Parathyroid adenoma (tissue), 2 donors: Measurements from ENCODE around the gene CACNA1B.
"Not testable (repeated sequence)": the region's sequence is repeated elsewhere in the genome, so short reads cannot be mapped to it uniquely, and the experiment has no call there.

Source experiments
- H2AFZ ChIP-seq: fragments of 300-600 bp; sonication (generic); one replicate; pipeline ENCODE4 v1.7.0; 2017; ENCODE audit warnings: antibody characterized with exemption, mild to moderate bottlenecking
- H3K27ac ChIP-seq: fragments of 300-600 bp; sonication (generic); one replicate; pipeline ENCODE4 v1.7.0; 2017
- H3K27me3 ChIP-seq: fragments of 300-600 bp; sonication (generic); one replicate; pipeline ENCODE4 v1.7.0; 2017; ENCODE audit warnings: low read length; ENCODE audit not compliant: control insufficient read depth, insufficient read depth
- H3K36me3 ChIP-seq: fragments of 300-600 bp; sonication (generic); one replicate; pipeline ENCODE4 v1.7.0; 2017; ENCODE audit warnings: low read length; ENCODE audit not compliant: control insufficient read depth, insufficient read depth
- H3K4me1 ChIP-seq: fragments of 300-600 bp; sonication (generic); one replicate; pipeline ENCODE4 v1.7.0; 2017; ENCODE audit warnings: control low read depth
- H3K4me2 ChIP-seq: fragments of 300-600 bp; sonication (generic); one replicate; pipeline ENCODE4 v1.7.0; 2017; ENCODE audit warnings: low read length
- H3K4me3 ChIP-seq: fragments of 300-600 bp; sonication (generic); one replicate; pipeline ENCODE4 v1.7.0; 2017; ENCODE audit warnings: low read depth, low read length
- H3K79me2 ChIP-seq: fragments of 300-600 bp; sonication (generic); one replicate; pipeline ENCODE4 v1.7.0; 2017; ENCODE audit warnings: control low read depth
- H3K9ac ChIP-seq: fragments of 300-600 bp; sonication (generic); one replicate; pipeline ENCODE4 v1.7.0; 2017; ENCODE audit warnings: mild to moderate bottlenecking
- H3K9me3 ChIP-seq: fragments of 300-600 bp; sonication (generic); one replicate; pipeline ENCODE4 v1.7.0; 2017; ENCODE audit warnings: low read length; ENCODE audit not compliant: control insufficient read depth
- CTCF ChIP-seq: fragments of 300-600 bp; sonication (generic); IDR thresholded peaks from one replicate; pipeline ENCODE4 v1.7.0; 2017; ENCODE audit warnings: antibody characterized with exemption, mild to moderate bottlenecking
- donor health status: primary hyperparathyroidism.

Gene CACNA1B

GRCh38 chr9:137881591-137882505 is 4.3 kb downstream of the CACNA1B start:
- Histone ChIP-seq H3K79me2 (no peaks in the 10 kb centered on the region), H3K27ac (no peak overlapping the region), H2AFZ (no peak overlapping the region), H3K9ac (no peak overlapping the region), H3K4me1 (no peaks in the 10 kb centered on the region), H3K9me3 (no peaks in the 10 kb centered on the region), H3K4me2 (no peak overlapping the region), H3K27me3 (no peaks in the 10 kb centered on the region), H3K4me3 (no peak overlapping the region), H3K36me3 (no peaks in the 10 kb centered on the region)
- TF ChIP-seq CTCF, result no peak

GRCh38 chr9:137882506-137882821 is 4.9 kb downstream of the CACNA1B start:
- Histone ChIP-seq H3K9me3 (no peaks in the 10 kb centered on the region), H3K27ac (no peak overlapping the region), H3K4me1 (no peaks in the 10 kb centered on the region), H3K9ac (no peak overlapping the region), H3K27me3 (no peaks in the 10 kb centered on the region), H3K4me2 (no peak overlapping the region), H3K4me3 (no peak overlapping the region), H3K36me3 (no peaks in the 10 kb centered on the region), H3K79me2 (no peaks in the 10 kb centered on the region), H2AFZ (no peak overlapping the region)
- TF ChIP-seq CTCF, result no peak

GRCh38 chr9:137883977-137884376 is 6.4 kb downstream of the CACNA1B start:
- H2AFZ ChIP-seq, H3K27me3 ChIP-seq, H3K9me3 ChIP-seq, H3K27ac ChIP-seq, H3K9ac ChIP-seq, H3K4me2 ChIP-seq, H3K79me2 ChIP-seq, H3K4me1 ChIP-seq, H3K36me3 ChIP-seq, H3K4me3 ChIP-seq: not testable (repeated sequence)

GRCh38 chr9:137884547-137884946 is 7.0 kb downstream of the CACNA1B start:
- not testable (repeated sequence) for H3K4me3 ChIP-seq, H3K4me2 ChIP-seq, H3K79me2 ChIP-seq, H3K4me1 ChIP-seq, H3K27me3 ChIP-seq, H3K27ac ChIP-seq, H3K9ac ChIP-seq, H2AFZ ChIP-seq, H3K9me3 ChIP-seq, H3K36me3 ChIP-seq

- H3K4me1 ChIP-seq, H3K4me3 ChIP-seq, H3K27me3 ChIP-seq, H3K9me3 ChIP-seq, H3K4me2 ChIP-seq, H3K36me3 ChIP-seq, H2AFZ ChIP-seq, H3K27ac ChIP-seq, H3K79me2 ChIP-seq, H3K9ac ChIP-seq: not testable (repeated sequence)
These were observed 7.5 kb downstream of the CACNA1B start for GRCh38 chr9:137885121-137885520.

GRCh38 chr9:137888621-137889020 is 11.0 kb downstream of the CACNA1B start:
- not testable (repeated sequence) for H3K9ac ChIP-seq, H3K4me3 ChIP-seq, H3K27ac ChIP-seq, H2AFZ ChIP-seq, H3K36me3 ChIP-seq, H3K27me3 ChIP-seq, H3K79me2 ChIP-seq, H3K4me1 ChIP-seq, H3K9me3 ChIP-seq, H3K4me2 ChIP-seq

- not testable (repeated sequence) for H3K4me3 ChIP-seq, H2AFZ ChIP-seq, H3K79me2 ChIP-seq, H3K27me3 ChIP-seq, H3K36me3 ChIP-seq, H3K27ac ChIP-seq, H3K4me1 ChIP-seq, H3K9ac ChIP-seq, H3K4me2 ChIP-seq, H3K9me3 ChIP-seq
These were observed 12.4 kb downstream of the CACNA1B start for GRCh38 chr9:137889966-137890365.

- not testable (repeated sequence) for H3K27ac ChIP-seq, H3K4me3 ChIP-seq, H3K79me2 ChIP-seq, H3K27me3 ChIP-seq, H2AFZ ChIP-seq, H3K9ac ChIP-seq, H3K9me3 ChIP-seq, H3K4me1 ChIP-seq, H3K4me2 ChIP-seq, H3K36me3 ChIP-seq
These were observed 13.4 kb downstream of the CACNA1B start for GRCh38 chr9:137890768-137891587.
